Measurements from ENCODE around the gene PROS1. TPM values are rescaled to one million over a fixed set of nuclear protein-coding genes. Genes with fewer than 3 reads are reported as not detected.

The PROS1 gene
- polyA plus RNA-seq, 2 of the 4 experiments (the other 2 are of a cell fraction): 13.8 to 28.0 TPM

- TF ChIP-seq ELK1 (IDR thresholded peaks at IDR 0.05; ENCODE audit: low read depth, low read length) (no peak), PBX3 (IDR thresholded peaks at IDR 0.05) (no peak), CHD4 (IDR thresholded peaks at IDR 0.05; ENCODE audit: borderline replicate concordance) (no peak), POLR2AphosphoS2 (conservative IDR thresholded peaks at IDR 0.05; ENCODE audit: low read length) (no peak), RARB (CRISPR knock-in tag; IDR thresholded peaks at IDR 0.05) (no peak), TFCP2L1 (CRISPR knock-in tag; IDR thresholded peaks at IDR 0.05) (no peak)
Observed at GRCh38 chr3:93984618-93985017, 10.9 kb upstream of the PROS1 start (continued).

GRCh38 chr3:93983408-93983807 is 9.7 kb upstream of the PROS1 start:
- ChIA-PET CTCF (no interaction called here), POLR2A (no interaction called here)
- FAIRE-seq: no peak
- ATAC-seq: no peak
- Histone ChIP-seq H3K4me1 (peaks cover 25% of the 10 kb centered on the region), H3K27ac (no peak overlapping the region), H3K9me3 (no peaks in the 10 kb centered on the region), H3K4me2 (no peak overlapping the region), H3K4me3 (no peak overlapping the region)
- DNase-seq (ENCODE audit: low read depth in 1 of 2, low spot score in 1 of 2): no peak
- TF ChIP-seq REST (IDR thresholded peaks at IDR 0.05): no peak
- TF ChIP-seq MAFK (IDR thresholded peaks at IDR 0.05; ENCODE audit: partially characterized antibody): peak; percentile 4
- 84% methylated on average over 3 of the region's 3 CpGs for WGBS (ENCODE audit: missing lambda C conversion rate)

- Histone ChIP-seq H3K4me1 (peaks cover 20% of the 10 kb centered on the region), H3K4me2 (peak overlapping the region; percentile 82), H3K9me3 (no peaks in the 10 kb centered on the region), H3K27ac (no peak overlapping the region), H3K4me3 (no peak overlapping the region)
- WGBS (ENCODE audit: missing lambda C conversion rate): 91% methylated on average over 13 of the region's 13 CpGs
- FAIRE-seq (no peak), DNase-seq (ENCODE audit: low read depth in 1 of 2, low spot score in 1 of 2) (no peak), ATAC-seq (no peak)
- ChIA-PET POLR2A (no interaction called here), CTCF (interaction anchor here (1.2 kb wide), 1 partner anchor 9 kb away, joined by 5 read pairs; no protein-coding TSS in a partner anchor)
- TF ChIP-seq MAFK (IDR thresholded peaks at IDR 0.05; ENCODE audit: partially characterized antibody): no peak
- TF ChIP-seq POLR2AphosphoS2 (conservative IDR thresholded peaks at IDR 0.05; ENCODE audit: low read length): no peak
- TF ChIP-seq JUNB (IDR thresholded peaks at IDR 0.05): no peak
- no peak for TF ChIP-seq FOSL2 (IDR thresholded peaks at IDR 0.05)
- TF ChIP-seq FOSL2 (CRISPR knock-in tag; IDR thresholded peaks at IDR 0.05): no peak
- TF ChIP-seq FOXS1 (CRISPR knock-in tag; IDR thresholded peaks at IDR 0.05): no peak
- TF ChIP-seq EP300 (IDR thresholded peaks at IDR 0.05): no peak
- TF ChIP-seq HOXA7 (CRISPR knock-in tag; IDR thresholded peaks at IDR 0.05): no peak
- no peak for TF ChIP-seq NR3C1 (IDR thresholded peaks at IDR 0.05)
- TF ChIP-seq CBX2 (IDR thresholded peaks at IDR 0.05; ENCODE audit: borderline replicate concordance, low read depth): no peak
- no peak for TF ChIP-seq BHLHE40 (IDR thresholded peaks at IDR 0.05; ENCODE audit: low read depth, low read length)
- TF ChIP-seq CHD4 (IDR thresholded peaks at IDR 0.05; ENCODE audit: borderline replicate concordance): no peak
- TF ChIP-seq BCL3 (IDR thresholded peaks at IDR 0.05): no peak
- no peak for TF ChIP-seq RARB (CRISPR knock-in tag; IDR thresholded peaks at IDR 0.05)
- TF ChIP-seq PHF8 (IDR thresholded peaks at IDR 0.05; ENCODE audit: borderline replicate concordance, low read depth): no peak
- TF ChIP-seq NPAS2 (CRISPR knock-in tag; IDR thresholded peaks at IDR 0.05; ENCODE audit: borderline replicate concordance): no peak
- no peak for TF ChIP-seq TFCP2L1 (CRISPR knock-in tag; IDR thresholded peaks at IDR 0.05)
Observed at GRCh38 chr3:93981649-93982048, 8.0 kb upstream of the PROS1 start.
